SK-N-SH treated with all-trans-retinoic acid at 6 μM for 48 hours (cell line): ENCODE measurements around the gene JAKMIP1.

Source experiments
- ARNTL ChIP-seq: fragments of 450-650 bp; formaldehyde crosslinking; IDR thresholded peaks from 2 replicates; pipeline ENCODE4 v1.5.0; 2020; ENCODE audit warnings: low read depth, mild to moderate bottlenecking, moderate library complexity, borderline replicate concordance
- CREB5 ChIP-seq: fragments of 250-450 bp; sonication (Bioruptor Pico); IDR thresholded peaks from 2 replicates; pipeline ENCODE4 v1.5.1; 2020; ENCODE audit warnings: low read depth, mild to moderate bottlenecking, moderate library complexity
- ESRRG ChIP-seq: fragments of 250-450 bp; sonication (Bioruptor Pico); IDR thresholded peaks from 2 replicates; pipeline ENCODE4 v1.6.1; 2021; ENCODE audit warnings: mild to moderate bottlenecking
- PATZ1 ChIP-seq: fragments of 250-450 bp; sonication (Bioruptor Pico); IDR thresholded peaks from 2 replicates; pipeline ENCODE4 v1.8.0; 2020; ENCODE audit warnings: mild to moderate bottlenecking, moderate library complexity, borderline replicate concordance
- RARB ChIP-seq: fragments of 250-450 bp; sonication (Bioruptor Pico); IDR thresholded peaks from 2 replicates; pipeline ENCODE4 v1.8.0; 2021; ENCODE audit warnings: mild to moderate bottlenecking, moderate library complexity
- SNAI2 ChIP-seq: fragments of 250-450 bp; sonication (Bioruptor Pico); IDR thresholded peaks from 2 replicates; pipeline ENCODE4 v1.5.0; 2020; ENCODE audit warnings: mild to moderate bottlenecking, moderate library complexity
- ZC3H10 ChIP-seq: fragments of 250-450 bp; sonication (Bioruptor Pico); IDR thresholded peaks from 2 replicates; pipeline ENCODE4 v1.5.1; 2021; ENCODE audit warnings: mild to moderate bottlenecking, moderate library complexity
- ZFP3 ChIP-seq: fragments of 250-450 bp; sonication (Bioruptor Pico); IDR thresholded peaks from 2 replicates; pipeline ENCODE4 v1.5.0; 2020; ENCODE audit warnings: mild to moderate bottlenecking, moderate library complexity
- ZFP30 ChIP-seq: fragments of 450-650 bp; formaldehyde crosslinking; IDR thresholded peaks from 2 replicates; pipeline ENCODE4 v1.5.0; 2022; ENCODE audit warnings: mild to moderate bottlenecking, moderate library complexity
- ZNF565 ChIP-seq: fragments of 450-650 bp; formaldehyde crosslinking; conservative IDR thresholded peaks from 2 replicates; pipeline ENCODE4 v1.5.0; 2020; ENCODE audit warnings: low read depth, mild to moderate bottlenecking, moderate library complexity
- ZNF8 ChIP-seq: fragments of 450-650 bp; formaldehyde crosslinking; IDR thresholded peaks from 2 replicates; pipeline ENCODE4 v1.5.0; 2020; ENCODE audit warnings: mild to moderate bottlenecking, moderate library complexity

- TF ChIP-seq ESRRG (no peak), ZFP30 (CRISPR knock-in tag) (no peak), ZNF8 (CRISPR knock-in tag) (no peak), CREB5 (CRISPR knock-in tag) (no peak), ZNF565 (CRISPR knock-in tag) (no peak), ZFP3 (no peak), RARB (CRISPR knock-in tag) (no peak), SNAI2 (CRISPR knock-in tag) (no peak), ARNTL (CRISPR knock-in tag) (no peak), ZC3H10 (CRISPR knock-in tag) (no peak), PATZ1 (CRISPR knock-in tag) (no peak)
These were observed 85.7 kb downstream of the JAKMIP1 start for GRCh38 chr4:6114601-6115000.
